Measurements from ENCODE around the gene GPR132. TPM values are rescaled to one million over a fixed set of nuclear protein-coding genes. Genes with fewer than 3 reads are reported as not detected.
"Not testable (repeated sequence)": the region's sequence is repeated elsewhere in the genome, so short reads cannot be mapped to it uniquely, and the experiment has no call there.

GPR132 gene
- total RNA-seq, 2 experiments from 2014 or later: 64.4 to 66.7 TPM

DNA sequence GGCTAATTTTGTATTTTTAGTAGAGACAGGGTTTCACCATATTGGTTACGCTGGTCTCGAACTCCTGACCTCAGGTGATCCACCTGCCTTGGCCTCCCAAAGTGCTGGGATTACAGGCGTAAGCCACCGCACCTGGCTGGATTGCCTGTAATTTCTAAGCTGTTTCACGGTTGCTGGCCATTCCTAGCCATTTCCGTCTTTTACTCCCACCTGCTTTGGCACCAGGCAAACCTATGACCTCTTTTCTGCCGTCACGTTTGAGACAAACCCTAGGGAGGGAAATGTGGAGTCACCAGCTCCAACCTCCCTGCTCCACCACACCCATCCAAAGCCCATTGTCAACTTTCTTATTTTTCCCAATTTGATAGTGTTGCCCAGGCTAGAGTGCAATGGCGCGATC is 1.2 kb downstream of the GPR132 start:
- Histone ChIP-seq H3K36me3 (ENCODE audit: insufficient read depth, low read length) (peaks cover 4% of the 10 kb centered on the region), H3K9me3 (ENCODE audit: control insufficient read depth in 1 of 2, insufficient read depth in 1 of 2, low read length in 2 of 2) (no peaks in the 10 kb centered on the region), H3K27ac (ENCODE audit: low read depth in 1 of 2, low read length in 2 of 2) (peak overlapping the region; percentile 94 to 95), H3K4me1 (ENCODE audit: insufficient read depth, low read length) (peaks cover 98% of the 10 kb centered on the region), H3K27me3 (ENCODE audit: control insufficient read depth in 1 of 2, insufficient read depth in 2 of 2, low read length in 2 of 2) (no peaks in the 10 kb centered on the region), H3K4me3 (ENCODE audit: low read length) (peak overlapping the region; percentile 82)
- DNase-seq (peak in 2 of 14 experiments; percentile 3 to 28), ATAC-seq (ENCODE audit: poor library complexity) (no peak)
- POLR2A ChIA-PET: interaction anchor here (1.0 to 7.3 kb wide), 6 partner anchors 11 to 425 kb away, joined by 3 to 62 read pairs (median 6); no protein-coding TSS in a partner anchor
- no peaks in the 10 kb centered on the region for H3K9me3 Mint-ChIP-seq
- TF ChIP-seq, protein P1, sequence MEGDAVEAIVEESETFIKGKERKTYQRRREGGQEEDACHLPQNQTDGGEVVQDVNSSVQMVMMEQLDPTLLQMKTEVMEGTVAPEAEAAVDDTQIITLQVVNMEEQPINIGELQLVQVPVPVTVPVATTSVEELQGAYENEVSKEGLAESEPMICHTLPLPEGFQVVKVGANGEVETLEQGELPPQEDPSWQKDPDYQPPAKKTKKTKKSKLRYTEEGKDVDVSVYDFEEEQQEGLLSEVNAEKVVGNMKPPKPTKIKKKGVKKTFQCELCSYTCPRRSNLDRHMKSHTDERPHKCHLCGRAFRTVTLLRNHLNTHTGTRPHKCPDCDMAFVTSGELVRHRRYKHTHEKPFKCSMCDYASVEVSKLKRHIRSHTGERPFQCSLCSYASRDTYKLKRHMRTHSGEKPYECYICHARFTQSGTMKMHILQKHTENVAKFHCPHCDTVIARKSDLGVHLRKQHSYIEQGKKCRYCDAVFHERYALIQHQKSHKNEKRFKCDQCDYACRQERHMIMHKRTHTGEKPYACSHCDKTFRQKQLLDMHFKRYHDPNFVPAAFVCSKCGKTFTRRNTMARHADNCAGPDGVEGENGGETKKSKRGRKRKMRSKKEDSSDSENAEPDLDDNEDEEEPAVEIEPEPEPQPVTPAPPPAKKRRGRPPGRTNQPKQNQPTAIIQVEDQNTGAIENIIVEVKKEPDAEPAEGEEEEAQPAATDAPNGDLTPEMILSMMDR (IDR thresholded peaks at IDR 0.05): no peak
- H3K27ac Mint-ChIP-seq: peak overlapping the region; percentile 91
- peaks cover 21% of the 10 kb centered on the region for H3K36me3 Mint-ChIP-seq (ENCODE audit: low read depth)
- H3K27me3 Mint-ChIP-seq: no peaks in the 10 kb centered on the region
- peak overlapping the region; percentile 100 for H3K4me3 Mint-ChIP-seq
- intact Hi-C loops (cut with DNase I, micrococcal nuclease): loop anchor here in 1 of 2 experiments (2.0 kb wide), 1 partner anchor 43 kb away; the partner anchor contains the start of gene CDCA4
- peaks cover 73% of the 10 kb centered on the region for H3K4me1 Mint-ChIP-seq (ENCODE audit: low read depth)
- CTCF ChIA-PET: interaction anchor here (6.9 to 9.9 kb wide), 2 partner anchors 22 to 26 kb away, joined by 49 to 75 read pairs; no protein-coding TSS in a partner anchor

DNA sequence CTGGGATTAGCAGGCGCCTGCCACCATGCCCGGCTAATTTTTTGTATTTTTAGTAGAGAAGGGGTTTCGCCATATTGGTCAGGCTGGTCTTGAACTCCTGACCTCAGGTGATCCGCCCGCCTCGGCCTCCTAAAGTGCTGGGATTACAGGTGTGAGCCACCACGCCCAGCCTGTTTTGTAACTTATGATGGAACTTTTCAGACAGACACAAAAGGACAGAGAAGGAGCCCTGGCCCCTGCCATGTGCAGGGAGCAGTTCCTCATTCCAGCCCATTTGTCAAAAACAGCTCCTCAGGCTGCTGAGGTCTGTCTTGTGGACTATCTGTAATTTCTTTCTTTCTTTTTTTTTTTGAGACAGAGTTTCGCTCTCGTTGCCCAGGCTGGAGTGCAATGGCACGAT is 1.7 kb downstream of the GPR132 start:
- H3K4me3 Mint-ChIP-seq: peak overlapping the region; percentile 100
- POLR2A ChIA-PET: interaction anchor here (1.0 to 7.3 kb wide), 5 partner anchors 12 to 426 kb away, joined by 3 to 62 read pairs (median 7); no protein-coding TSS in a partner anchor
- H3K36me3 Mint-ChIP-seq (ENCODE audit: low read depth): peaks cover 24% of the 10 kb centered on the region
- Histone ChIP-seq H3K4me1 (ENCODE audit: insufficient read depth, low read length) (peaks cover 98% of the 10 kb centered on the region), H3K27ac (ENCODE audit: low read depth in 1 of 2, low read length in 2 of 2) (peak overlapping the region; percentile 94 to 95), H3K4me3 (ENCODE audit: low read length) (peak overlapping the region; percentile 82)
- ATAC-seq (ENCODE audit: poor library complexity); H3K27me3 Mint-ChIP-seq; H3K27me3 ChIP-seq (ENCODE audit: control insufficient read depth in 1 of 2, insufficient read depth in 2 of 2, low read length in 2 of 2); H3K9me3 ChIP-seq (ENCODE audit: control insufficient read depth in 1 of 2, insufficient read depth in 1 of 2, low read length in 2 of 2); H3K36me3 ChIP-seq (ENCODE audit: insufficient read depth, low read length); H3K9me3 Mint-ChIP-seq; intact Hi-C loops (cut with DNase I, micrococcal nuclease): not testable (repeated sequence)
- CTCF ChIA-PET: interaction anchor here (6.0 to 9.9 kb wide), 3 partner anchors 18 to 27 kb away, joined by 44 to 75 read pairs (median 49); no protein-coding TSS in a partner anchor
- peaks cover 70% of the 10 kb centered on the region for H3K4me1 Mint-ChIP-seq (ENCODE audit: low read depth)
- peak overlapping the region; percentile 91 for H3K27ac Mint-ChIP-seq
- DNase-seq: peak in 1 of 14 experiments; percentile 46

DNA sequence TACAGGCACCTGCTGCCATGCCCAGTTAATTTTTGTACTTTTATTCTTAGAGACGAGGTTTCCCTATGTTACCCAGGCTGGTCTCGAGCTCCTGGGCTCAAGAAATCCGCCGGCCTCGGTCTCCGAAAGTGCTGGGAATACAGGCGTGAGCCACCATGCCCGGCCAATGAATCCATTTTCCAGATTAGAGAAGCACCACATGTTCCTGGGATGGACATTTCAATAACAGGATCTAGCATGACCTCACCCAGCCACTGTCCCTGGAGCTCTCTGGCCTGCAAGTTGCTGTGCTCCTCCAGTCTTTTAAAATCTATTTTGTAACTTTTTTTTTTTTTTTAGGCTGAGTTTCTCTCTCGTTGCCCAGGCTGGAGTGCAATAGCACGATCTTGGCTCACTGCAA is 2.2 kb downstream of the GPR132 start:
- peaks cover 74% of the 10 kb centered on the region for H3K4me1 Mint-ChIP-seq (ENCODE audit: low read depth)
- intact Hi-C loops (cut with DNase I, micrococcal nuclease): no loop called here
- POLR2A ChIA-PET: interaction anchor here (1.0 to 7.3 kb wide), 6 partner anchors 10 to 42 kb away, joined by 3 to 62 read pairs (median 6); partner anchors contain the start of gene CDCA4

More for the DNA sequence above, 2.2 kb downstream of the GPR132 start:
- peaks cover 29% of the 10 kb centered on the region for H3K36me3 Mint-ChIP-seq (ENCODE audit: low read depth)
- H3K4me1 ChIP-seq (ENCODE audit: insufficient read depth, low read length): peaks cover 98% of the 10 kb centered on the region
- no peaks in the 10 kb centered on the region for H3K27me3 ChIP-seq (ENCODE audit: control insufficient read depth in 1 of 2, insufficient read depth in 2 of 2, low read length in 2 of 2)
- peak overlapping the region; percentile 94 to 95 for H3K27ac ChIP-seq (ENCODE audit: low read depth in 1 of 2, low read length in 2 of 2)
- no peaks in the 10 kb centered on the region for H3K9me3 Mint-ChIP-seq
- ATAC-seq (ENCODE audit: poor library complexity): no peak
- peaks cover 9% of the 10 kb centered on the region for H3K36me3 ChIP-seq (ENCODE audit: insufficient read depth, low read length)
- H3K27ac Mint-ChIP-seq: peak overlapping the region; percentile 91
- H3K4me3 ChIP-seq (ENCODE audit: low read length): peak overlapping the region; percentile 82
- CTCF ChIA-PET: interaction anchor here (6.0 to 9.9 kb wide), 3 partner anchors 18 to 27 kb away, joined by 44 to 75 read pairs (median 49); no protein-coding TSS in a partner anchor
- no peak for DNase-seq
- H3K9me3 ChIP-seq (ENCODE audit: control insufficient read depth in 1 of 2, insufficient read depth in 1 of 2, low read length in 2 of 2): no peaks in the 10 kb centered on the region
- no peaks in the 10 kb centered on the region for H3K27me3 Mint-ChIP-seq
- H3K4me3 Mint-ChIP-seq: peak overlapping the region; percentile 100
- TF ChIP-seq, protein P1 (IDR thresholded peaks at IDR 0.05): no peak
